ENCODE results near the gene LAMA2.

Gene LAMA2

GRCh38 chr6:129448965-129449364, 566.0 kb downstream of the LAMA2 start:
- FAIRE-seq (no peak), DNase-seq (ENCODE audit: insufficient read length, low spot score) (no peak)
- no peak for TF ChIP-seq CTCF (IDR thresholded peaks at IDR 0.05; ENCODE audit: insufficient read depth, missing control alignments)

- FAIRE-seq, result no peak
- no peak for TF ChIP-seq CTCF (IDR thresholded peaks at IDR 0.05; ENCODE audit: insufficient read depth, missing control alignments)
Measured at GRCh38 chr6:129451187-129451586, 568.2 kb downstream of the LAMA2 start.

GRCh38 chr6:129453073-129453472, 570.1 kb downstream of the LAMA2 start:
- no peak for TF ChIP-seq CTCF (IDR thresholded peaks at IDR 0.05; ENCODE audit: insufficient read depth, missing control alignments)
- no peak for FAIRE-seq
- DNase-seq (ENCODE audit: insufficient read length, low spot score), result no peak

More at GRCh38 chr6:129451187-129451586, 568.2 kb downstream of the LAMA2 start:
- no peak for DNase-seq (ENCODE audit: insufficient read length, low spot score)

- TF ChIP-seq CTCF (IDR thresholded peaks at IDR 0.05; ENCODE audit: insufficient read depth, missing control alignments), result no peak
- no peak for DNase-seq (ENCODE audit: insufficient read length, low spot score)
- no peak for FAIRE-seq
Measured at GRCh38 chr6:129454488-129454887, 571.5 kb downstream of the LAMA2 start.

GRCh38 chr6:129455126-129455769, 572.3 kb downstream of the LAMA2 start:
- no peak for FAIRE-seq
- DNase-seq (ENCODE audit: insufficient read length, low spot score), result no peak
- TF ChIP-seq CTCF (IDR thresholded peaks at IDR 0.05; ENCODE audit: insufficient read depth, missing control alignments), result no peak

- no peak for DNase-seq (ENCODE audit: insufficient read length, low spot score)
- no peak for TF ChIP-seq CTCF (IDR thresholded peaks at IDR 0.05; ENCODE audit: insufficient read depth, missing control alignments)
- FAIRE-seq, result no peak
Measured at GRCh38 chr6:129460221-129460620, 577.3 kb downstream of the LAMA2 start.

GRCh38 chr6:129469070-129469662, 586.2 kb downstream of the LAMA2 start:
- FAIRE-seq (no peak), DNase-seq (ENCODE audit: insufficient read length, low spot score) (no peak)
- no peak for TF ChIP-seq CTCF (IDR thresholded peaks at IDR 0.05; ENCODE audit: insufficient read depth, missing control alignments)
